ENCODE data around the gene SPOP.
A peak's percentile ranks its signal among the peaks of the same experiment; 100 is the strongest.

The SPOP gene

DNA sequence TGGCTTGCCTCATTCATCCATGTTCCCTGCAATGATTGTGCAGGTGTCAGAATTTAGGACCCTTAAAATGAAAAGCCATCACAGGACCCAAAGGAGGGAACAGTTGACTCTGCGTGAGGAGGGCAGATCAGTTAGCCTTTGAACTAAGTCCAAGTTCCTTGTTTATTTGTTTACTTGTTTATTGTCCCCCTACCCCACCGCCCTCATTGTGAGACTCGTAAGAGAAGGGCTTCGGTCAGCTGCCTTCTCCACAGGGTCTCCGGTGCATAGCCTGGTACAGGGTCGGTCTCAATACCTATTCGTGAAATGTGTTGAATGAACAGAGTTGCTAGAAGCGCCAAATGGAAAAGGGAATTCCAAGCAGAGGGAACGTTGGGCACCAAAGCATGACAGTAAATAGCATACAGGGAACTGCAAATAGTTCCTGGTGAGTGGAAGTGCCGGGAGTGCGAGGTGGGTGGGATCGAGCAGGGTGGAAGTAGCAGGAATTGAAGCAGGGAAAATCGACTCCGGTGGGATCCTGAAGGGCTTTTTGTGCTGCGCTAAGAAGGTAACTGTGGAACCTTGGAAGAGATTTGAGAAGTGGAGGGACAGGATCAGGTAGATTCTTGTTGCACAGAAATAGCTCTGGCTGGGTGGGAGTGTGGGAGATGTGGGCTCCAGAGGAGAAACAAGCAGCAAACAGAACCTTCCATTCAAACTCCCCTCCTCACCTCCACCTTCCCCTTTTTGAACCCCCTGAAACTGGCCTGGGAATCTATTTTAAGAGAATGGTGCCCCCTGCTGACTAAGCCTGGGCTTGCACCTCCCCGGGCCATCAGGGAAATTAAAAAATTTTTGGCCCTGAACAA, 17.2 kb upstream of the SPOP start:
- DNase-seq (ENCODE audit: insufficient read length, low spot score), result no peak
- TF ChIP-seq CTCF (IDR thresholded peaks at IDR 0.05; ENCODE audit: insufficient read depth, missing control alignments), result peak; percentile 99
- FAIRE-seq, result no peak

DNA sequence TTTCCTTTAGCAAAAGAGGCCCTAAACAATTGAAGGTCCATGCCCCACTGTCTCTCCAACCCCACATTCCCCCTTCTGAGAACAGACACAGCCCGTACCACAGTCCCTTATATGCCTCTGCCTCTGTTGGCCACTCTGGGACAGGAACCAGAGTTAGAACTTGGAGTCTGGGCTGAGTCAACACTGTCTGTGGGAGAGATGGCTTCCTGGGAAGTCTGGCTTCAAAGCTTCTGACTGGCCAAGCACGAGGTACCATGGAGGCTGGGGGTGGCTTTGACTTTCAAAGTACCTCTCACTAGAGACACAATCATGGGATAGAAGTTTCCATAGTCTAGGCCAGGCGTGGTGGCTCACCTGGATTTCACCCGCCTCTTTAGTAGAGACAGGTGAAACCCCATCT, 14.9 kb upstream of the SPOP start:
- TF ChIP-seq CTCF (IDR thresholded peaks at IDR 0.05; ENCODE audit: insufficient read depth, missing control alignments), result no peak
- FAIRE-seq, result no peak

GRCh38 chr17:49691677-49692191, 13.8 kb upstream of the SPOP start:
- DNase-seq (ENCODE audit: insufficient read length, low spot score) (no peak), FAIRE-seq (no peak)
- TF ChIP-seq CTCF (IDR thresholded peaks at IDR 0.05; ENCODE audit: insufficient read depth, missing control alignments), result no peak

More for the DNA sequence above, 14.9 kb upstream of the SPOP start:
- no peak for DNase-seq (ENCODE audit: insufficient read length, low spot score)

DNA sequence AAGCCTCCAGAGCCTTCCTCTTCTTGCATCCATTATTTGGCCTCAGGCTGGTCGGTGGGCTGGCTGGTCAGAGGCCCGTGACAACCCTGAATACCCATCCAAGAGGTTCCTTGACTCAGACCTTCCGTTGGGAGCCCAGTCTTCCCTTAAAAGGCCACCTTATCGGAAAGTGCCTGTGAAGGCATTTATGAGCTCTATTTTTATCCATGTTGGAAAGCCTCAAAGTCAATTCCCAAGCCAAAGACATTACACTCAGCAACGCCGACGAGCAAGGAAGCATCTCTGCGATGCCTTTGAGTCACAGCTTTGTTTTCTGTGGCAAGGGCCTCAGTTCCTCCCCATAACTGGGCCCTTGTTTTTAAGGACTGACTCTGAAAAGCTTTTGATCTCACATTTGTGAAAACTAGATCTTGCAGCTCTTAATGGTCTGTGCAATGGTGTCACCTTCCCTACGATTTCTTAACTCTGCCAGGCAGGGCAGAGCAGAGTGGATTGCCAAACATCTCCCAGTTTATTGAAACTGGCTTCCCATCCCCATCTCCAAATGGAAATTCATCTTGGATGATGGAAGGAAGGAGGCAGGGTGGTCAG, 13.3 kb upstream of the SPOP start:
- DNase-seq (ENCODE audit: insufficient read length, low spot score) (no peak), FAIRE-seq (no peak)
- TF ChIP-seq CTCF (IDR thresholded peaks at IDR 0.05; ENCODE audit: insufficient read depth, missing control alignments), result no peak

GRCh38 chr17:49690256-49690655, 12.4 kb upstream of the SPOP start:
- FAIRE-seq (no peak), DNase-seq (ENCODE audit: insufficient read length, low spot score) (peak; percentile 62)

GRCh38 chr17:49688848-49689247, 11.0 kb upstream of the SPOP start:
- TF ChIP-seq CTCF (IDR thresholded peaks at IDR 0.05; ENCODE audit: insufficient read depth, missing control alignments), result no peak
- FAIRE-seq (no peak), DNase-seq (ENCODE audit: insufficient read length, low spot score) (no peak)

More at GRCh38 chr17:49690256-49690655, 12.4 kb upstream of the SPOP start:
- TF ChIP-seq CTCF (IDR thresholded peaks at IDR 0.05; ENCODE audit: insufficient read depth, missing control alignments), result no peak

Measured in D721Med (cell line).